SK-N-SH (cell line): ENCODE data around the gene LRRC25. TPM values are rescaled to one million over a fixed set of nuclear protein-coding genes. Genes with fewer than 3 reads are reported as not detected.

Source experiments
- CTCF ChIA-PET: fragments of 300-600, 350-600 bp; formaldehyde crosslinking; extraction: SDS; loops from one replicate; lab custom pipeline; 2021; lab: Yijun Ruan, JAX
- POLR2A ChIA-PET: fragments of 350-600 bp; sonication (Branson Sonifier 250); formaldehyde crosslinking; extraction: SDS; loops from one replicate; lab custom pipeline; 2020; ENCODE audit warnings: antibody characterized with exemption, inconsistent platforms; lab: Yijun Ruan, JAX
- DNase-seq: peaks from one replicate; pipeline ENCODE4 v3.0.0; 2012
- H2AFZ ChIP-seq: fragments of 200-600 bp; sonication (generic); 2 replicates; pipeline ENCODE4 v1.8.1; 2016; ENCODE audit warnings: antibody characterized with exemption, mild to moderate bottlenecking, low read depth
- H3F3A ChIP-seq: fragments of 200-600 bp; sonication (generic); replicated peaks from 2 replicates; pipeline ENCODE3; 2016; ENCODE audit warnings: antibody characterized with exemption, mild to moderate bottlenecking; ENCODE audit not compliant: insufficient read depth
- H3K27ac ChIP-seq, 2 experiments: fragments of 200-500 bp in 1 of 2; fragments of 200-600 bp in 1 of 2; sonication (Bioruptor generic) in 1 of 2; sonication (generic), shearing (Covaris generic) in 1 of 2; 2 replicates each; pipeline versions ENCODE4 v1.5.1 to v1.6.1; 2014 to 2016; ENCODE audit warnings: low read depth in 2 of 2, inconsistent platforms in 1 of 2, low read length in 1 of 2, mild to moderate bottlenecking in 1 of 2, mixed read lengths in 1 of 2
- H3K27me3 ChIP-seq: fragments of 200-600 bp; sonication (generic), shearing (Covaris generic); 2 replicates; pipeline ENCODE4 v1.6.1; 2016; ENCODE audit warnings: mixed run types; ENCODE audit not compliant: insufficient read depth
- H3K36me3 ChIP-seq, 2 experiments: fragments of 200-500 bp in 1 of 2; fragments of 200-600 bp in 1 of 2; sonication (Bioruptor generic) in 1 of 2; sonication (generic) in 1 of 2; replicated peaks in 1 of 2; 2 replicates each; pipeline versions ENCODE3 to v1.5.1; 2014 to 2016; ENCODE audit warnings: low read length in 1 of 2, mild to moderate bottlenecking in 1 of 2; ENCODE audit not compliant: insufficient read depth in 2 of 2, control insufficient read depth in 1 of 2
- H3K4me1 ChIP-seq, 2 experiments: fragments of 200-500 bp in 1 of 2; fragments of 200-600 bp in 1 of 2; sonication (Bioruptor generic) in 1 of 2; sonication (generic), shearing (Covaris generic) in 1 of 2; 2 replicates each; pipeline versions ENCODE4 v1.5.1 to v1.6.1; 2014 to 2016; ENCODE audit warnings: low read depth in 1 of 2, low read length in 1 of 2, mixed run types in 1 of 2; ENCODE audit not compliant: insufficient read depth in 2 of 2, control insufficient read depth in 1 of 2
- H3K4me2 ChIP-seq: fragments of 200-600 bp; sonication (generic), shearing (Covaris generic); 2 replicates; pipeline ENCODE4 v1.6.1; 2017; ENCODE audit warnings: mixed run types
- H3K4me3 ChIP-seq, 2 experiments: fragments of 200-500 bp in 1 of 2; fragments of 200-600 bp in 1 of 2; sonication (Bioruptor generic) in 1 of 2; sonication (generic), shearing (Covaris generic) in 1 of 2; 2 replicates each; pipeline versions ENCODE4 v1.5.1 to v1.8.1; 2014 to 2016; ENCODE audit warnings: low read depth in 2 of 2, inconsistent platforms in 1 of 2, low read length in 1 of 2, mild to moderate bottlenecking in 1 of 2, mixed read lengths in 1 of 2, moderate library complexity in 1 of 2
- H3K79me2 ChIP-seq: fragments of 200-600 bp; sonication (generic); 2 replicates; pipeline ENCODE4 v1.8.1; 2017; ENCODE audit warnings: mild to moderate bottlenecking; ENCODE audit not compliant: insufficient read depth
- H3K9ac ChIP-seq: fragments of 200-600 bp; sonication (generic); 2 replicates; pipeline ENCODE4 v1.6.1; 2017; ENCODE audit warnings: mixed run types
- H3K9me2 ChIP-seq: fragments of 200-600 bp; sonication (generic); 2 replicates; pipeline ENCODE4 v1.6.1; 2017; ENCODE audit warnings: mixed run types
- H3K9me3 ChIP-seq: fragments of 200-600 bp; sonication (generic); 2 replicates; pipeline ENCODE4 v1.6.1; 2017; ENCODE audit warnings: mixed run types, mild to moderate bottlenecking, moderate library complexity
- H4K20me1 ChIP-seq: fragments of 200-600 bp; sonication (generic); 2 replicates; pipeline ENCODE4 v1.6.1; 2017; ENCODE audit warnings: mild to moderate bottlenecking, mixed run types; ENCODE audit not compliant: insufficient read depth
- CHD2 ChIP-seq: fragments of 150-350 bp; IDR thresholded peaks from 2 replicates; pipeline ENCODE4 v1.6.1; 2018; ENCODE audit warnings: low read length; ENCODE audit not compliant: partially characterized antibody
- ELF1 ChIP-seq: IDR thresholded peaks from 2 replicates; pipeline ENCODE4 v1.4.0; 2012
- EZH2phosphoT487 ChIP-seq: fragments of 200-600 bp; sonication (generic); IDR thresholded peaks from 2 replicates; pipeline ENCODE4 v1.6.1; 2017; ENCODE audit warnings: low read depth, mixed run types, mild to moderate bottlenecking, antibody characterized with exemption, moderate library complexity, borderline replicate concordance
- FOSL2 ChIP-seq: IDR thresholded peaks from 2 replicates; pipeline ENCODE4 v1.4.0; 2012; ENCODE audit warnings: low read depth, mild to moderate bottlenecking, moderate library complexity, borderline replicate concordance
- FOXJ3 ChIP-seq: sonication (generic); formaldehyde crosslinking; IDR thresholded peaks from 2 replicates; pipeline ENCODE4 v1.5.1; 2020; ENCODE audit warnings: mild to moderate bottlenecking, missing genetic modification reagents
- GABPA ChIP-seq: IDR thresholded peaks from 2 replicates; pipeline ENCODE4 v1.4.0; 2012; ENCODE audit warnings: low read depth, mild to moderate bottlenecking
- JUND ChIP-seq: IDR thresholded peaks from 2 replicates; pipeline ENCODE4 v1.4.0; 2012
- MEF2A ChIP-seq: IDR thresholded peaks from 2 replicates; pipeline ENCODE4 v1.4.0; 2012; ENCODE audit warnings: low read depth, borderline replicate concordance
- MXI1 ChIP-seq: IDR thresholded peaks from 2 replicates; pipeline ENCODE4 v1.6.1; 2012; ENCODE audit warnings: mild to moderate bottlenecking, low read depth, low read length, improper control_type of control experiment
- NFIC ChIP-seq: IDR thresholded peaks from 2 replicates; pipeline ENCODE4 v1.4.0; 2012; ENCODE audit warnings: borderline replicate concordance
- NRF1 ChIP-seq: IDR thresholded peaks from 2 replicates; pipeline ENCODE4 v1.6.1; 2012; ENCODE audit warnings: low read depth, mild to moderate bottlenecking, low read length
- PBX3 ChIP-seq: IDR thresholded peaks from 2 replicates; pipeline ENCODE4; 2012
- POLR2AphosphoS5 ChIP-seq: IDR thresholded peaks from 2 replicates; pipeline ENCODE4 v1.6.1; 2012; ENCODE audit warnings: low read depth, low read length
- RCOR1 ChIP-seq: fragments of 150-350 bp; IDR thresholded peaks from 2 replicates; pipeline ENCODE4 v1.6.1; 2017; ENCODE audit warnings: antibody characterized with exemption, low read length
- TAF1 ChIP-seq: IDR thresholded peaks from 2 replicates; pipeline ENCODE4 v1.6.1; 2012; ENCODE audit warnings: low read depth, mild to moderate bottlenecking, low read length, moderate library complexity, borderline replicate concordance
- WGBS: methylation state at CpG from one replicate; pipeline ENCODE4 v1.1.6; 2017; ENCODE audit warnings: low lambda C conversion rate; 5-methylcytosine and 5-hydroxymethylcytosine counted together
- polyA plus RNA-seq, 3 experiments: library from polyadenylated mRNA; depleted of rRNA; stranded (reverse); fragments of >200 nt; gene quantifications; 2 replicates each; pipeline ENCODE4 v1.2.3, GENCODE V29; 2012
- TF ChIP-seq, protein P1 (sequence below): fragments of 200-600 bp; sonication (generic); IDR thresholded peaks from 2 replicates; pipeline ENCODE4 v1.6.1; 2017; ENCODE audit warnings: antibody characterized with exemption, mild to moderate bottlenecking, moderate library complexity
- TF ChIP-seq, protein P2 (sequence below): IDR thresholded peaks from 2 replicates; pipeline ENCODE4 v1.4.0; 2012; ENCODE audit warnings: low read depth, borderline replicate concordance

The LRRC25 gene
- polyA plus RNA-seq, 1 of the 3 experiments (the other 2 are of a cell fraction): not detected

GRCh38 chr19:18436671-18437490, 39.5 kb upstream of the LRRC25 start:
- 72% methylated on average over 30 of the region's 67 CpGs for WGBS
- Histone ChIP-seq H2AFZ (no peak overlapping the region), H3K79me2 (no peaks in the 10 kb centered on the region), H4K20me1 (no peaks in the 10 kb centered on the region), H3K4me1 (peaks cover 0 to 31% of the 10 kb centered on the region in 2 experiments; a peak in 2 of 4 replicates), H3K36me3 (peaks cover 0 to 6% of the 10 kb centered on the region in 2 experiments), H3K9me2 (no peaks in the 10 kb centered on the region), H3K4me2 (peak overlapping the region; percentile 63; the same call in 1 of the 2 replicates), H3K27ac (peak overlapping the region in 1 of 2 experiments; percentile 60; a peak in 1 of 4 replicates), H3K27me3 (no peaks in the 10 kb centered on the region), H3K9me3 (no peaks in the 10 kb centered on the region), H3K4me3 (peak overlapping the region; percentile 49 to 65; a peak in 3 of 4 replicates), H3K9ac (no peak overlapping the region), H3F3A (peaks cover 17% of the 10 kb centered on the region)
- ChIA-PET POLR2A (interaction anchor here (0.9 kb wide), 1 partner anchor 20 kb away, joined by 3 read pairs; no protein-coding TSS in a partner anchor), CTCF (interaction anchor here (1.0 to 2.7 kb wide), 3 partner anchors 14 to 25 kb away, joined by 3 to 9 read pairs (median 8); partner anchors contain the start of gene SSBP4)
- TF ChIP-seq RCOR1 (no peak), JUND (no peak), ELF1 (no peak), FOSL2 (no peak), CHD2 (no peak), MXI1 (0 out of 2 replicates have a peak, but pooled peaks have one; percentile 37), FOXJ3 (CRISPR knock-in tag) (no peak), PBX3 (peak; percentile 15; the same call in 1 of the 2 replicates), NFIC (peak; percentile 43; the same call in 1 of the 2 replicates), POLR2AphosphoS5 (0 out of 2 replicates have a peak, but pooled peaks have one; percentile 13), GABPA (no peak)
- DNase-seq: peak; percentile 95

GRCh38 chr19:18435842-18436670, 38.6 kb upstream of the LRRC25 start:
- CTCF ChIA-PET: interaction anchor here (0.8 to 2.7 kb wide), 5 partner anchors 15 to 84 kb away, joined by 3 to 9 read pairs (median 4); partner anchors contain the start of gene SSBP4
- WGBS: 94% methylated on average over 27 of the region's 46 CpGs
- H3K36me3 ChIP-seq: peaks cover 0 to 6% of the 10 kb centered on the region in 2 experiments
- POLR2A ChIA-PET: interaction anchor here (0.9 kb wide), 1 partner anchor 48 kb away, joined by 3 read pairs; no protein-coding TSS in a partner anchor
- TF ChIP-seq, protein P1, sequence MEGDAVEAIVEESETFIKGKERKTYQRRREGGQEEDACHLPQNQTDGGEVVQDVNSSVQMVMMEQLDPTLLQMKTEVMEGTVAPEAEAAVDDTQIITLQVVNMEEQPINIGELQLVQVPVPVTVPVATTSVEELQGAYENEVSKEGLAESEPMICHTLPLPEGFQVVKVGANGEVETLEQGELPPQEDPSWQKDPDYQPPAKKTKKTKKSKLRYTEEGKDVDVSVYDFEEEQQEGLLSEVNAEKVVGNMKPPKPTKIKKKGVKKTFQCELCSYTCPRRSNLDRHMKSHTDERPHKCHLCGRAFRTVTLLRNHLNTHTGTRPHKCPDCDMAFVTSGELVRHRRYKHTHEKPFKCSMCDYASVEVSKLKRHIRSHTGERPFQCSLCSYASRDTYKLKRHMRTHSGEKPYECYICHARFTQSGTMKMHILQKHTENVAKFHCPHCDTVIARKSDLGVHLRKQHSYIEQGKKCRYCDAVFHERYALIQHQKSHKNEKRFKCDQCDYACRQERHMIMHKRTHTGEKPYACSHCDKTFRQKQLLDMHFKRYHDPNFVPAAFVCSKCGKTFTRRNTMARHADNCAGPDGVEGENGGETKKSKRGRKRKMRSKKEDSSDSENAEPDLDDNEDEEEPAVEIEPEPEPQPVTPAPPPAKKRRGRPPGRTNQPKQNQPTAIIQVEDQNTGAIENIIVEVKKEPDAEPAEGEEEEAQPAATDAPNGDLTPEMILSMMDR: no peak
- TF ChIP-seq, protein P2, sequence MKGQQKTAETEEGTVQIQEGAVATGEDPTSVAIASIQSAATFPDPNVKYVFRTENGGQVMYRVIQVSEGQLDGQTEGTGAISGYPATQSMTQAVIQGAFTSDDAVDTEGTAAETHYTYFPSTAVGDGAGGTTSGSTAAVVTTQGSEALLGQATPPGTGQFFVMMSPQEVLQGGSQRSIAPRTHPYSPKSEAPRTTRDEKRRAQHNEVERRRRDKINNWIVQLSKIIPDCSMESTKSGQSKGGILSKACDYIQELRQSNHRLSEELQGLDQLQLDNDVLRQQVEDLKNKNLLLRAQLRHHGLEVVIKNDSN: no peak
- TF ChIP-seq MEF2A (no peak), NRF1 (no peak), TAF1 (no peak), EZH2phosphoT487 (no peak)
- peak overlapping the region in 1 of 2 experiments; percentile 60; a peak in 1 of 4 replicates for H3K27ac ChIP-seq
- H4K20me1 ChIP-seq: no peaks in the 10 kb centered on the region
- no peak overlapping the region for H3K9ac ChIP-seq
- no peak overlapping the region for H2AFZ ChIP-seq
- no peaks in the 10 kb centered on the region for H3K27me3 ChIP-seq
- no peak for DNase-seq
- no peaks in the 10 kb centered on the region for H3K79me2 ChIP-seq
- 0 out of 2 replicates have a peak overlapping the region, but pooled peaks have one; percentile 63 for H3K4me2 ChIP-seq
- peaks cover 17% of the 10 kb centered on the region for H3F3A ChIP-seq
- H3K4me1 ChIP-seq: peaks cover 0 to 33% of the 10 kb centered on the region in 2 experiments; a peak in 2 of 4 replicates
- H3K9me2 ChIP-seq: no peaks in the 10 kb centered on the region
- H3K4me3 ChIP-seq: peak overlapping the region in 1 of 2 experiments; percentile 65; a peak in 1 of 4 replicates
- no peaks in the 10 kb centered on the region for H3K9me3 ChIP-seq
